Measurements from ENCODE around the gene ANKRD34C. TPM values are rescaled to one million over a fixed set of nuclear protein-coding genes. Genes with fewer than 3 reads are reported as not detected.

ANKRD34C gene
- total RNA-seq (2021) (not detected in 2 replicates), Bru-seq, nascent RNA (not detected), BruChase-seq, experiment 1, labeled RNA remaining after a 2-hour chase (not detected), BruChase-seq, experiment 2, labeled RNA remaining after a 6-hour chase (not detected)
- long read RNA-seq, result 0 reads

DNA sequence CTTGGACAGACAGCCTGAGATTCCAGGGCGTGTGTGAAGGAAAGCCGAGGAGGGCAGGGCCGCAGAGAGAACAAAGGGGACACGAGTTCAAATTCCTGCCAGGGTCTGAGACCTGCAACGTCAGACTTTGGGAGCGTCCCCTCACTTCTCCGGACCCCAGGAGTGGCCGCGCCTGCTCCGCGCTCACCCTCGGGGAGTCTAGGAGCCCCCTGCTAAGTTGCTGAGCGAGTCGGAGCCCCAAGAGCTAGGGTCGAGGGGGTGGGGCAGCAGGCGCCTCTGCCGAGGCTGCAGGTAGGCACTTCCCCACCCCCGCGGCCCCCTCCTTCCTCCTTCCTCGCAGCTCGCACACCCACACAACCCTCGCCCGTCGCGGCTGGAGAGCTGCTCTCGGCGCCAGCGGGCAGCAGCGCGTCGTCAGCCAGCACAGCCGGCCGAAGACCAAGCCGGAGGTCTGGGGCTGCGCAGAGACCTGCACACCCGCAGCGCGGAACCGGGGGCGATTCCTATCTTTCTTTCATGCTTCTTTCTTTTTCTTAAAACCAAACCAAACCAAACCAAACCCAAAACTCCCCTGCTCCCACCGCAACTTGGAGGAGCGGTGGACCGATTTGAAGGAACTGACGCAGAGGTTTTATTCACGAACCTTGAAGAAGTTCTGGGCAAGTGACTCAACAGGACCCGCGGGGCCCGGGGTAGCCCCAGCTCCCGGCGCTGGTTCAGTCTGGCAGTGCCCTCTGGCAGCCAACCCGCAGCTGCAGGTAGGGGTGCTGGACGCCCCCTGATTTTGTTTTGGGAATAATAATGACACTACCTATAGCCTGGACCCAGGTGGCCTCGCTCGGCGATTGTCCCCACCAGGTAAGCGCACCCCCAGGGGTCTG is at the start of gene ANKRD34C:
Gene ANKRD34C (plus strand): TSS at position 352 of the 881 bp plus-strand sequence. CDS start 10,563 bp downstream, outside the sequence.
- no peak within 1 kb of the TSS for H3K4me2 ChIP-seq
- TF ChIP-seq, protein P1, sequence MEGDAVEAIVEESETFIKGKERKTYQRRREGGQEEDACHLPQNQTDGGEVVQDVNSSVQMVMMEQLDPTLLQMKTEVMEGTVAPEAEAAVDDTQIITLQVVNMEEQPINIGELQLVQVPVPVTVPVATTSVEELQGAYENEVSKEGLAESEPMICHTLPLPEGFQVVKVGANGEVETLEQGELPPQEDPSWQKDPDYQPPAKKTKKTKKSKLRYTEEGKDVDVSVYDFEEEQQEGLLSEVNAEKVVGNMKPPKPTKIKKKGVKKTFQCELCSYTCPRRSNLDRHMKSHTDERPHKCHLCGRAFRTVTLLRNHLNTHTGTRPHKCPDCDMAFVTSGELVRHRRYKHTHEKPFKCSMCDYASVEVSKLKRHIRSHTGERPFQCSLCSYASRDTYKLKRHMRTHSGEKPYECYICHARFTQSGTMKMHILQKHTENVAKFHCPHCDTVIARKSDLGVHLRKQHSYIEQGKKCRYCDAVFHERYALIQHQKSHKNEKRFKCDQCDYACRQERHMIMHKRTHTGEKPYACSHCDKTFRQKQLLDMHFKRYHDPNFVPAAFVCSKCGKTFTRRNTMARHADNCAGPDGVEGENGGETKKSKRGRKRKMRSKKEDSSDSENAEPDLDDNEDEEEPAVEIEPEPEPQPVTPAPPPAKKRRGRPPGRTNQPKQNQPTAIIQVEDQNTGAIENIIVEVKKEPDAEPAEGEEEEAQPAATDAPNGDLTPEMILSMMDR (conservative IDR thresholded peaks at IDR 0.05), result no peak
- CTCF ChIA-PET, result no interaction called here
- peaks cover 77% of the 10 kb centered on the region for H3K27me3 ChIP-seq (ENCODE audit: insufficient read depth, low read depth)
- no peak within 1 kb of the TSS for H3K4me3 ChIP-seq
- intact Hi-C loops (cut with micrococcal nuclease; ENCODE audit: unreplicated experiment), result no loop called here
- no TSS peak for BruUV-seq (replicated peaks)
- H2AFZ ChIP-seq, result no peak within 1 kb of the TSS
- H4K20me1 ChIP-seq (ENCODE audit: insufficient read depth), result no peaks in the 10 kb centered on the region
- no peaks in the 10 kb centered on the region for H3K79me2 ChIP-seq (ENCODE audit: low read depth)
- no peaks in the 10 kb centered on the region for H3F3A ChIP-seq (ENCODE audit: insufficient read depth, low read depth)
- POLR2A ChIA-PET (ENCODE audit: unreplicated experiment), result no interaction called here
- no peaks in the 10 kb centered on the region for H3K4me1 ChIP-seq (replicated peaks; ENCODE audit: insufficient read depth)
- H3K36me3 ChIP-seq (ENCODE audit: low read depth), result no peaks in the 10 kb centered on the region
- H3K27ac ChIP-seq, result no peak within 1 kb of the TSS
- no peak for DNase-seq
- no peaks in the 10 kb centered on the region; the same call in 1 of the 2 replicates for H3K9me2 ChIP-seq (ENCODE audit: insufficient read depth)
- H3K9me3 ChIP-seq (ENCODE audit: insufficient read depth, low read depth), result no peaks in the 10 kb centered on the region

DNA sequence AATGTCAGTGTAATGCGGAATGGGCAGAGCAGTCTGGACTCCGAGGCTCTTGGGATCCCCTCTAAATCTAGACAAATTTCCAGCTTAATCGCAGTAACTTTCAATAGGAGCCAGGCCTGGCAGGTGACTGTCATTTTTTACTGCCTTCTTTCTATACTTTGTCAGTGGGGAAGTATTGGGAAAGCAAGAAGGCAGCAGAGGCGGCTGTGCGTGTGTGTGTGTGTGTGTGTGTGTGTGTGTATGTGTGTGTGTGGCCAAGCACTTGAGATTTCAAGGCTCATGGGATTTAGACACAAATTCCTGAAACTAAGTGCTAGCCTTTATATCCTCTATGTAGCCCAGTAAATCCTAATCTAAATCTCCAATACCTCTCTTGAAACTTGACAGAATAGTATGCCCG is 49.3 kb upstream of the ANKRD34C start:
- H3K36me3 ChIP-seq (ENCODE audit: low read depth), result no peaks in the 10 kb centered on the region
- H3K9me3 ChIP-seq (ENCODE audit: insufficient read depth, low read depth), result no peaks in the 10 kb centered on the region
- no peaks in the 10 kb centered on the region for H3K9me2 ChIP-seq (ENCODE audit: insufficient read depth)
- no peak overlapping the region for H3K27ac ChIP-seq
- TF ChIP-seq, protein P1 (conservative IDR thresholded peaks at IDR 0.05), result no peak
- no peak for TF ChIP-seq EZH2 (IDR thresholded peaks at IDR 0.05; ENCODE audit: low read depth)
- no peaks in the 10 kb centered on the region for H3F3A ChIP-seq (ENCODE audit: insufficient read depth, low read depth)
- H3K4me2 ChIP-seq, result no peak overlapping the region
- H3K4me3 ChIP-seq, result no peak overlapping the region
- H3K4me1 ChIP-seq (replicated peaks; ENCODE audit: insufficient read depth), result no peaks in the 10 kb centered on the region
- CTCF ChIA-PET, result no interaction called here
- no TSS peak for BruUV-seq (replicated peaks)
- no peaks in the 10 kb centered on the region for H3K79me2 ChIP-seq (ENCODE audit: low read depth)
- POLR2A ChIA-PET (ENCODE audit: unreplicated experiment), result no interaction called here
- no peak for DNase-seq
- peaks cover 36% of the 10 kb centered on the region for H3K27me3 ChIP-seq (ENCODE audit: insufficient read depth, low read depth)
- intact Hi-C loops (cut with micrococcal nuclease; ENCODE audit: unreplicated experiment), result no loop called here
- no peak overlapping the region for H2AFZ ChIP-seq
- H4K20me1 ChIP-seq (ENCODE audit: insufficient read depth), result no peaks in the 10 kb centered on the region; the same call in 1 of the 2 replicates

DNA sequence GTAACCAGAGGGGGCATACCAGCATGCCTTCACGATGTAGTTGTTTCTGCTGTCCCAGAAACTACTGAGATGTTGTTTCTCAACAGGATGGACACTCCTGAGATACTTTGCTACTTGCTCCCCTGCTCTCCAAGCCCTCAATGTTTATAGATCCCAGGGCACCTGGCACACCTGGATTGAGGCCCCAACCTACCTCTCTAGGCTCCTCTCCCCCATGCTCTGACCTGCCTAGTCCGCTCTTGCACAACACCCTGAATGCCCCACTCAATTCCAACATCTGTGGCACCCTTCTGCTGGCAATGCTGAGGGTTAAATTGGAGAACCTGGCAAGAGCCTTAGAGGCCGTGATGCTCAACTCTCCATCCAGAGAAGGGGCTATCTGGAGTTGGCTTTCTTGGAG is 42.5 kb upstream of the ANKRD34C start:
- Histone ChIP-seq H3K36me3 (ENCODE audit: low read depth) (no peaks in the 10 kb centered on the region), H3K9me2 (ENCODE audit: insufficient read depth) (0 out of 2 replicates have a peak, but pooled peaks cover 5% of the 10 kb centered on the region), H3K4me1 (replicated peaks; ENCODE audit: insufficient read depth) (no peaks in the 10 kb centered on the region), H3K27ac (no peak overlapping the region), H2AFZ (no peak overlapping the region), H3K79me2 (ENCODE audit: low read depth) (no peaks in the 10 kb centered on the region), H3K27me3 (ENCODE audit: insufficient read depth, low read depth) (peaks cover 32% of the 10 kb centered on the region), H3K4me2 (no peak overlapping the region), H3K9me3 (ENCODE audit: insufficient read depth, low read depth) (no peaks in the 10 kb centered on the region), H3F3A (ENCODE audit: insufficient read depth, low read depth) (no peaks in the 10 kb centered on the region), H3K4me3 (no peak overlapping the region), H4K20me1 (ENCODE audit: insufficient read depth) (no peaks in the 10 kb centered on the region)
- intact Hi-C loops (cut with micrococcal nuclease; ENCODE audit: unreplicated experiment), result no loop called here
- TF ChIP-seq, protein P1 (conservative IDR thresholded peaks at IDR 0.05), result no peak
- TF ChIP-seq EZH2 (IDR thresholded peaks at IDR 0.05; ENCODE audit: low read depth), result no peak
- BruUV-seq (replicated peaks), result no TSS peak
- CTCF ChIA-PET, result no interaction called here
- POLR2A ChIA-PET (ENCODE audit: unreplicated experiment), result no interaction called here
- no peak for DNase-seq

Data from PC-9 (cell line).